OCI-LY7 (cell line): Measurements from ENCODE around the gene WDFY4. TPM values are rescaled to one million over a fixed set of nuclear protein-coding genes. Genes with fewer than 3 reads are reported as not detected.

ENCODE experiments used
- BruUV-seq: library from RNA; stranded (reverse); fragments of 400-500 nt; replicated peaks from 2 replicates; lab custom pipeline; 2021; lab: Mats Ljungman, UMichigan
- CTCF ChIA-PET: fragments of 300-600 bp; sonication (Branson Sonifier 250); formaldehyde crosslinking; loops from one replicate; lab custom pipeline; 2022; ENCODE audit warnings: antibody characterized with exemption; ENCODE audit not compliant: unreplicated experiment; lab: Charles Lee
- POLR2A ChIA-PET: fragments of 300-600 bp; sonication (Branson Sonifier 250); formaldehyde crosslinking; loops from one replicate; lab custom pipeline; 2022; ENCODE audit warnings: antibody characterized with exemption; lab: Charles Lee
- DNase-seq: peaks from one replicate; pipeline ENCODE4 v3.0.0-alpha.2; 2015; ENCODE audit warnings: low spot score
- H2AFZ ChIP-seq: fragments of 200-600 bp; sonication (generic), shearing (Covaris generic); 2 replicates; pipeline ENCODE4 v1.6.1; 2014; ENCODE audit warnings: mild to moderate bottlenecking, antibody characterized with exemption, low read length, moderate library complexity
- H3K27ac ChIP-seq: fragments of 200-600 bp; sonication (generic); 2 replicates; pipeline ENCODE4 v1.5.1; 2014; ENCODE audit warnings: mixed run types, low read depth, mild to moderate bottlenecking, moderate library complexity, low read length, inconsistent platforms; ENCODE audit not compliant: poor library complexity, severe bottlenecking
- H3K36me3 ChIP-seq: fragments of 200-600 bp; sonication (generic); 2 replicates; pipeline ENCODE4 v1.6.1; 2014; ENCODE audit warnings: mild to moderate bottlenecking, antibody characterized with exemption, low read length, moderate library complexity, mixed read lengths; ENCODE audit not compliant: insufficient read depth
- H3K4me1 ChIP-seq: fragments of 200-600 bp; sonication (generic); 2 replicates; pipeline ENCODE4 v1.5.1; 2014; ENCODE audit warnings: mild to moderate bottlenecking, low read length; ENCODE audit not compliant: insufficient read depth, poor library complexity, severe bottlenecking
- H3K4me2 ChIP-seq: fragments of 200-600 bp; sonication (generic); 2 replicates; pipeline ENCODE4 v1.6.1; 2014; ENCODE audit warnings: mild to moderate bottlenecking, low read length
- H3K4me3 ChIP-seq: fragments of 200-600 bp; sonication (generic); 2 replicates; pipeline ENCODE4 v1.5.1; 2014; ENCODE audit warnings: mild to moderate bottlenecking, low read depth, low read length; ENCODE audit not compliant: poor library complexity, severe bottlenecking
- H3K79me2 ChIP-seq: fragments of 200-600 bp; sonication (generic); 2 replicates; pipeline ENCODE4 v1.6.1; 2016; ENCODE audit warnings: low read depth, mild to moderate bottlenecking, low read length, moderate library complexity, mixed read lengths; ENCODE audit not compliant: insufficient read depth
- H3K9me2 ChIP-seq: fragments of 200-600 bp; sonication (generic); 2 replicates; pipeline ENCODE4 v1.6.1; 2016; ENCODE audit warnings: mild to moderate bottlenecking, low read length, mixed read lengths; ENCODE audit not compliant: insufficient read depth
- H3K9me3 ChIP-seq: fragments of 200-600 bp; sonication (generic); 2 replicates; pipeline ENCODE4 v1.6.1; 2014; ENCODE audit warnings: mild to moderate bottlenecking, mixed run types, low read length, mixed read lengths
- H4K20me1 ChIP-seq: fragments of 200-600 bp; sonication (generic); 2 replicates; pipeline ENCODE4 v1.6.1; 2014; ENCODE audit warnings: mild to moderate bottlenecking, antibody characterized with exemption, low read length, moderate library complexity, mixed read lengths; ENCODE audit not compliant: insufficient read depth
- EZH2phosphoT487 ChIP-seq: fragments of 200-600 bp; sonication (generic); IDR thresholded peaks from 2 replicates; pipeline ENCODE4 v1.6.1; 2018; ENCODE audit warnings: low read depth, borderline replicate concordance, mild to moderate bottlenecking, mixed run types, antibody characterized with exemption, low read length, moderate library complexity, mixed read lengths
- intact Hi-C: fragments of 100-400 bp; cut with micrococcal nuclease; formaldehyde crosslinking; loops from one replicate; pipeline ENCODE4 v1.10.0; 2022; ENCODE audit not compliant: unreplicated experiment
- total RNA-seq, 2 experiments: library from RNA; depleted of rRNA in 1 of 2; stranded (reverse); fragments of >200 nt in 1 of 2; shearing (Covaris generic) in 1 of 2; gene quantifications; 2 replicates each; pipeline ENCODE4 v1.2.3, GENCODE V29; 2014 to 2022
- TF ChIP-seq, protein P1 (sequence below): fragments of 200-600 bp; sonication (generic); conservative IDR thresholded peaks from 2 replicates; pipeline ENCODE4 v1.5.1; 2014; ENCODE audit warnings: mild to moderate bottlenecking, antibody characterized with exemption, low read length, moderate library complexity, mixed read lengths

Gene WDFY4
- total RNA-seq, 2 experiments from 2014 or later: 51.5 to 85.6 TPM

DNA sequence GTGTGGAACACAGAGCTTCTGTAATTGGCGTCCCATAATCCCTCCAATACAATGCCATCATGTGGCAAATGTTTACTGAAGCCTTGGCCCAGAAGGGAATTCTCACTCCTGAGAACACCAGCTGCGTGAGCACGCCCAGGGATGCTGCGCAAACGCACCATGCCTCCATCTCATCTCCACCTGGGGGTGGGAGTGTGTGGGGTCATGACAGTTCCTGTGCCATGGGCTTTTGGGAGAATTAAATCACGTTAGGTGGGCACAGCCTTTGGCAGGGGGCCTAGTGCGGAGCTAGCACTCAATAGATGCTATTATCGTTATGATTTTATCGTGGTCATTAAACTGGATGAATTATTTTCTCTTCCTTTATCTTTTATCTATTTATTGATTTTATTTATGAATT lies 15.8 kb downstream of the WDFY4 start:
- Histone ChIP-seq H3K79me2 (peaks cover 43% of the 10 kb centered on the region; the same call in 1 of the 2 replicates), H3K4me1 (peaks cover 38% of the 10 kb centered on the region), H4K20me1 (peaks cover 7% of the 10 kb centered on the region; the same call in 1 of the 2 replicates), H3K4me2 (no peak overlapping the region), H3K27ac (no peak overlapping the region), H2AFZ (no peak overlapping the region), H3K4me3 (no peak overlapping the region), H3K9me3 (no peaks in the 10 kb centered on the region), H3K36me3 (peaks cover 79% of the 10 kb centered on the region), H3K9me2 (no peaks in the 10 kb centered on the region)
- CTCF ChIA-PET: interaction anchor here (0.5 to 2.2 kb wide), 2 partner anchors 40 to 99 kb away, joined by 6 to 15 read pairs; no protein-coding TSS in a partner anchor
- intact Hi-C loops: no loop called here
- DNase-seq: no peak
- BruUV-seq: no TSS peak
- POLR2A ChIA-PET: interaction anchor here (0.8 to 1.6 kb wide), 5 partner anchors 15 to 28 kb away, joined by 3 to 5 read pairs (median 3); partner anchors contain the start of gene WDFY4
- TF ChIP-seq, protein P1, sequence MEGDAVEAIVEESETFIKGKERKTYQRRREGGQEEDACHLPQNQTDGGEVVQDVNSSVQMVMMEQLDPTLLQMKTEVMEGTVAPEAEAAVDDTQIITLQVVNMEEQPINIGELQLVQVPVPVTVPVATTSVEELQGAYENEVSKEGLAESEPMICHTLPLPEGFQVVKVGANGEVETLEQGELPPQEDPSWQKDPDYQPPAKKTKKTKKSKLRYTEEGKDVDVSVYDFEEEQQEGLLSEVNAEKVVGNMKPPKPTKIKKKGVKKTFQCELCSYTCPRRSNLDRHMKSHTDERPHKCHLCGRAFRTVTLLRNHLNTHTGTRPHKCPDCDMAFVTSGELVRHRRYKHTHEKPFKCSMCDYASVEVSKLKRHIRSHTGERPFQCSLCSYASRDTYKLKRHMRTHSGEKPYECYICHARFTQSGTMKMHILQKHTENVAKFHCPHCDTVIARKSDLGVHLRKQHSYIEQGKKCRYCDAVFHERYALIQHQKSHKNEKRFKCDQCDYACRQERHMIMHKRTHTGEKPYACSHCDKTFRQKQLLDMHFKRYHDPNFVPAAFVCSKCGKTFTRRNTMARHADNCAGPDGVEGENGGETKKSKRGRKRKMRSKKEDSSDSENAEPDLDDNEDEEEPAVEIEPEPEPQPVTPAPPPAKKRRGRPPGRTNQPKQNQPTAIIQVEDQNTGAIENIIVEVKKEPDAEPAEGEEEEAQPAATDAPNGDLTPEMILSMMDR: no peak
- TF ChIP-seq EZH2phosphoT487: no peak

DNA sequence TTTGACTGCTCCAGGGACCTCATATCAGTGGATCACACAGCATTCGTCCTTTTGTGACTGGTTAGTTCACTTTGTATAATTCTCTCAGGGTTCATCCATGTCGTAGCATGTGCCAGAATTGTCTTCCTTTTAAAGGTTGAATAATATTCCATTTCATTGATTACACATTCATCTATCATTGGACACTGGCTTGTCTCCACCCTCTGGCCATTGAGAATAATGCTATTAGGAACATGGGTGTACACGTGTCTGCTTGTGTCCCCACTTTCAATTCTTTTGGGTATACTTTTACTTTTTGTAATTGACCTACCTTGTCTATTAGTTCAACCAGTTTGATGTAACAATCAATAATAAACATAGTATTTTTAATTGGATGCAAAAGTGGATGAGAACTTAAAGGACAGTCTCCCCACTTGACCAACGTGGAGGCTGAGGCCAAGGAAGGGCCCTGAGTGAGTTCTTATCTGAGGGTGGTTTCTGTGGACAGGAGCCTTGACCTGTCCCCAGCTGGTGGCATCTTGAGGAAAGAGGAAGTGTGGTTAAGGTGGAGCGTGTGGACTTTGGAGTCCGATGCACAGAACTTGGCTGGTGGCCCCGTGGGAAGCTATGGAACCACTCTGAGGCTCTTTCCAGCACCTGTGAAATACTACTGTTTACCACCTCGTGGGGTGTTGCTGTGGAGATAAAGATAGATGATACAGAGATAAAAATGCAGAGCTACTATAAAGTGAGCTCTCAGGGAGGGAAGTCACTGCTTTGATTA lies 16.6 kb downstream of the WDFY4 start:
- H3K4me3 ChIP-seq: no peak overlapping the region
- no peaks in the 10 kb centered on the region for H3K9me2 ChIP-seq
- CTCF ChIA-PET: interaction anchor here (2.2 kb wide), 1 partner anchor 41 kb away, joined by 6 read pairs; no protein-coding TSS in a partner anchor
- peaks cover 79% of the 10 kb centered on the region for H3K36me3 ChIP-seq
- H2AFZ ChIP-seq: no peak overlapping the region
- no peak for TF ChIP-seq EZH2phosphoT487
- TF ChIP-seq, protein P1: peak; percentile 77
- POLR2A ChIA-PET: interaction anchor here (0.8 to 1.5 kb wide), 4 partner anchors 8 to 29 kb away, joined by 3 read pairs; partner anchors contain the start of gene WDFY4
- 0 out of 2 replicates have a peak overlapping the region, but pooled peaks have one; percentile 10 for H3K4me2 ChIP-seq
- H3K79me2 ChIP-seq: peaks cover 48% of the 10 kb centered on the region; the same call in 1 of the 2 replicates
- no peaks in the 10 kb centered on the region for H3K9me3 ChIP-seq
- peaks cover 38% of the 10 kb centered on the region for H3K4me1 ChIP-seq
- no TSS peak for BruUV-seq
- intact Hi-C loops: loop anchor here (1.0 kb wide), 1 partner anchor 42 kb away; no protein-coding TSS in a partner anchor
- H4K20me1 ChIP-seq: peaks cover 10% of the 10 kb centered on the region; the same call in 1 of the 2 replicates
- no peak overlapping the region for H3K27ac ChIP-seq
- peak; percentile 32 for DNase-seq
